Esophagus mucosa (tissue), 1 donor: ENCODE data around the gene ZBTB40. TPM values are rescaled to one million over a fixed set of nuclear protein-coding genes. Genes with fewer than 3 reads are reported as not detected.

Experiments used
- ATAC-seq: fragments of 200-7000 bp; cut with Tn5 transposase; one replicate; pipeline ENCODE4 v1.9.1; 2020
- total RNA-seq: library from RNA; stranded (reverse); gene quantifications from one replicate; pipeline ENCODE4 v1.2.4, GENCODE V29; 2023
- donor health status: DM: yes; HTN: yes; CAD: no.

The ZBTB40 gene
- total RNA-seq, 1 donor from 2014 or later: 6.4 TPM

GRCh38 chr1:22535399-22535798 is 83.7 kb downstream of the ZBTB40 start:
- ATAC-seq: no peak

GRCh38 chr1:22536506-22536905 is 84.9 kb downstream of the ZBTB40 start:
- ATAC-seq: no peak

- no peak for ATAC-seq
These were observed 85.9 kb downstream of the ZBTB40 start for GRCh38 chr1:22537441-22538139.

- ATAC-seq: no peak
These were observed 88.0 kb downstream of the ZBTB40 start for GRCh38 chr1:22539510-22540118.

- no peak for ATAC-seq
These were observed 88.7 kb downstream of the ZBTB40 start for GRCh38 chr1:22540337-22540736.

- ATAC-seq: no peak
These were observed 91.2 kb downstream of the ZBTB40 start for GRCh38 chr1:22542886-22543285.

- no peak for ATAC-seq
These were observed 92.0 kb downstream of the ZBTB40 start for GRCh38 chr1:22543679-22544078.

- no peak for ATAC-seq
These were observed 93.0 kb downstream of the ZBTB40 start for GRCh38 chr1:22544606-22545005.

GRCh38 chr1:22545141-22545540 is 93.5 kb downstream of the ZBTB40 start:
- ATAC-seq: no peak

- ATAC-seq: no peak
These were observed 95.7 kb downstream of the ZBTB40 start for GRCh38 chr1:22547186-22547817.

GRCh38 chr1:22547818-22548462 is 96.3 kb downstream of the ZBTB40 start:
- no peak for ATAC-seq

GRCh38 chr1:22550021-22550420 is 98.4 kb downstream of the ZBTB40 start:
- ATAC-seq: no peak

- ATAC-seq: no peak
These were observed 99.9 kb downstream of the ZBTB40 start for GRCh38 chr1:22551591-22551990.

- ATAC-seq: no peak
These were observed 100.4 kb downstream of the ZBTB40 start for GRCh38 chr1:22552021-22552420.

- ATAC-seq: no peak
These were observed 101.6 kb downstream of the ZBTB40 start for GRCh38 chr1:22553104-22553880.

GRCh38 chr1:22553991-22554522 is 102.4 kb downstream of the ZBTB40 start:
- ATAC-seq: no peak

GRCh38 chr1:22555371-22555656 is 103.7 kb downstream of the ZBTB40 start:
- ATAC-seq: no peak

- ATAC-seq: peak; percentile 34
These were observed 104.9 kb downstream of the ZBTB40 start for GRCh38 chr1:22556391-22557104.

- peak; percentile 66 for ATAC-seq
These were observed 105.8 kb downstream of the ZBTB40 start for GRCh38 chr1:22557341-22557950.

- ATAC-seq: no peak
These were observed 111.2 kb downstream of the ZBTB40 start, which contains the start of gene EPHA8 for GRCh38 chr1:22562584-22563583. Gene EPHA8 (plus strand): TSS chr1:22563489. CDS start chr1:22563636, 147 bp downstream.
